HG03439 (cell line): ENCODE measurements around the gene EIF1.
"Not testable (repeated sequence)": the region's sequence is repeated elsewhere in the genome, so short reads cannot be mapped to it uniquely, and the experiment has no call there.

Source experiments
- ATAC-seq: cut with Tn5 transposase; IDR thresholded peaks from one replicate; pipeline ENCODE4 v1.9.1; 2021; ENCODE audit warnings: mild to moderate bottlenecking, moderate library complexity; ENCODE audit not compliant: unreplicated experiment

The EIF1 gene

GRCh38 chr17:41688641-41689496 lies at the start of gene EIF1:
EIF1 (plus strand) TSS chr17:41688885; CDS start chr17:41689039, 154 bp downstream.
- peak; percentile 70 for ATAC-seq

DNA sequence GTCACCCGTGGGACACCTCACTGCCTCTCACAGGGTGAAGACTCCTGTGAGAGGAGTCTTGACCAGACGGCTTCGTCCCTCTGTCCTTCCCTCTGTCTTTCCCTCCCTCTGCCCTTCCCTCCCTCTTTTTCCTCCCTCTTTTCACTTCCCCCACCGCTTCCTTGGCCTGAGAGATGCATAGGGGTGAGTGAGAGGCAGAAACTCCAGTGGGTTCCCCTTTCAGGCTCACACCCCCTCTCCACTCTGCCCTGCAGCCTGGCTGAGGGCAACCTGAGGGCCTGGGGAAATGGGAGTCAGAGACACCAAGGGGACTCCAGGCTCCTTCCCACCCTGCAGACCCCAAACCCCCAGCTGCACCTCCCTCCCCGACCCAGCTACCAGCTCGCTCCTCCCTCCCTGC lies 49.7 kb upstream of the EIF1 start:
- ATAC-seq: no peak

DNA sequence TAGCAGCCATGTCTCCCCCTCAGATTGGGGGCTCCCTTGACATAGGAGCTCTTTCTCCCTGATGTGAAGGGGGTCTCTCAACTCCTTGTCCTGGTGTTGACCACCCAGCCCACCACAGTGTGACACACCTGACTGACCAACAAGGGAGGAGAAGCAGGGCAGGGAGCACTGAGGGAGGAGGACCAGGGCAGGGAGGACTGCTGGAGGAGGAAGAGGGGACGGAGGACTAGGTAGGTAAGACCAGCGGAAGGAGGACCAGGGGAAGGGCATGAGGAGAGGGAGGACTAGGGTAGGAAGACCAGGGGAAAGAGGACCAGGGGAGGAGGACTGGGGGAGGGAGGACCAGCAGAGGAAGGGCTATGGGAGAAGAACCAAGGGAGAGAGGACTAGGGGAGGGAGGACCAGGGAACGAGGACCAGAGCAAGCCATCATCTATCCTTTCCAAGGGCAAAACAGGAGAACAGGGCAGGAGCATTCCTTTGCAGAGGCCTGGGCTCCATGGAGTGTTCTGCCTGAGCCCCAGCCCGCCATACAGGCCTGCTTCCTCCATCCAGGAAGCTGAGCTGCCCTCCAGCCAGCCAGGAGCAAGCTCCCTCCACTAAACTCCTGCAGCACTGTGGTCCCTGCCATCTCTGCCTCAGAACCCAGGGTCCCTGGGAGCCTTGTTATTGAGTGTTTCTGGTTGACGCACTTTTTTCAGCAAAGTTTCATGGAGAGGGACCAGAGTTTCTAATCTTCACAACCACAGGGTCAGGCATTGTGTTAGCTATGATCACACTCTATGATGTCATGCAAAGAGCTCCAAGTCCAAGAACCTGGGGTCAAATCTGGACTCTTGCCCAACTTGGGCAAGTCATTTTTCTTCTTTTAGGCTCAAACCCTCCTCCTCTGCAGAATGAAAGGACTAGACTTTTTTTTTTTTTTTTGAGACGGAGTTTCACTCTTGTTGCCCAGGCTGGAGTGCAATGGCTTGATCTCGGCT lies 48.9 kb upstream of the EIF1 start:
- no peak for ATAC-seq

GRCh38 chr17:41640596-41640995 lies 48.1 kb upstream of the EIF1 start:
- ATAC-seq: not testable (repeated sequence)

DNA sequence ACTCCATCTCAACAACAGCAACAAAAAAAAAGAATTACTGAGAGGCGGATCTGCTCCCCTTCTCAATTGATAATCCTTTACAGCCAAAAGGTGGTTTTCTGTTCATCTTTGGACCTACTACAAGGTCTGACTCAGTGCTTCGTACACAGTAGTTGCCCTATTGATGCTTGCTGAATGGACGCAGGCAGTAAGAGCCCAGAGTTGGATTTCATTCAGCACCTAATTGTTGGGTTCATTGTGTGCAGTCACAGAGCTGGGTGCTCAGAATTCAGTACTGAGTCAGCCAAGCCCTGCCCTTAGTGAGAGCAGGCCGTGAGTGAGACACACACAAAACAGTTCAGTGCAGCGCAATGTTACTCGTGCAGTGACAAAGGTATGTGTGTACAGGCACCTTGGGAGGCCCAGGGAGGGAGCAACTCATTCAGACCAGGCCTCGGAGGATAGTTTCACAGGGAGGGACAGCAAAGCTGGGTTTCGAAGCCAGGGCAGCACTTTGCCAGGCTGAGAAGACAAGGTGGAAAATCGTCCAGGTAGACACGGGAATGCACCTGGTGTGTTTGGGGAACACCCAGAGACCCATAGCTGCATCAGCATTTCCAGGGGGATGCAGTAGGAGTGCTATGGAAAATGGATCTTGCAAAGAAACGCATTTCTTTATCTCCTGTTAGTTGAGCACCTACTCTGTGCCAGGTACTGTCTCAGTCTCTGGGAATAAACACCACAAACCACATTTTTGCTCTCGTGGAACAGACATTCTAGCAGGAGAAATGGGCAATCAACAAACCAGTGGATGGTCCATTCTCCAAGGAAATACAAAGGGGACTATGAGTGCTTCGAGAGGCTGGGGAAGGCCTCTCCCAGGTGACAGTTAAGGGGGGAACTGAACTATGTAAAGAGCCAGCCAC lies 46.2 kb upstream of the EIF1 start:
- no peak for ATAC-seq

GRCh38 chr17:41647038-41647813 lies 41.5 kb upstream of the EIF1 start:
- ATAC-seq: no peak

GRCh38 chr17:41647940-41648410 lies 40.7 kb upstream of the EIF1 start:
- peak; percentile 50 for ATAC-seq

DNA sequence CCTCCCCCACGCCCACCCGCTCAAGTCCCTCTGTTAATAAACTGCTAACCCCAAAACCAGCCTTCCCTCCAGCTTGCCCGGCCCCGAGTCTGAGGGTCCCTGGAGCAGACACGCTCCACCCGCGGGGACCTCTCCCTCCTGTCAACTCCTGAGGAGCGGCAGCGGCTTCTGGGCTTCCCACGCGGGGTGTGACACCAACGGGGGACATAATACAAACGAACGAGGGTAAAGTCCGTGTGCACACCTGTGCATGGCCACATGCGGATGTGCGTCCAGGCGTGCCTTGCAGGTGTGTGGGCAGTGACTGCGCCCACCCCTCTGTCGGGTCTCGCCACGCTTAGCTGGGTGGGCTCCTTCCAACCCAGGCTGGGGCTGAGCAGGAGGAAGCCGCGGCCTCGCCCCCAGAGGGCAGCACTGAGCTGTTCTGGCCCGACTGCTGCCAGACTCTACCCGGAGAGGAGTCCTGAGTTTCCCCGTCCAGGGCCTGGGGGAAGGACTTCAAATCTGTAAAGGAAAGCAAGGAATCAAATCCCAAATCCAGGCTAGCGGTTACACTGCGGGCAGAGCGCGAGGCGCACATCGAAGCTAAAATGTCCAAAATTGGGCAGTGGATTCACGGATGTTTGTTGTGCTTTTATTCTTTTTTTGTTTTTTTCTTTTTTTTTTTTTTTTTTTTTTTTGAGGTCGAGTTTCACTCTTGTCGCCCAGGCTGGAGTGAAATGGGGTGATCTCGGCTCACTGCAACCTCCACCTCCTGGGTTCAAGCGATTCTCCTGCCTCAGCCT lies 40.1 kb upstream of the EIF1 start:
- ATAC-seq: peak; percentile 49

DNA sequence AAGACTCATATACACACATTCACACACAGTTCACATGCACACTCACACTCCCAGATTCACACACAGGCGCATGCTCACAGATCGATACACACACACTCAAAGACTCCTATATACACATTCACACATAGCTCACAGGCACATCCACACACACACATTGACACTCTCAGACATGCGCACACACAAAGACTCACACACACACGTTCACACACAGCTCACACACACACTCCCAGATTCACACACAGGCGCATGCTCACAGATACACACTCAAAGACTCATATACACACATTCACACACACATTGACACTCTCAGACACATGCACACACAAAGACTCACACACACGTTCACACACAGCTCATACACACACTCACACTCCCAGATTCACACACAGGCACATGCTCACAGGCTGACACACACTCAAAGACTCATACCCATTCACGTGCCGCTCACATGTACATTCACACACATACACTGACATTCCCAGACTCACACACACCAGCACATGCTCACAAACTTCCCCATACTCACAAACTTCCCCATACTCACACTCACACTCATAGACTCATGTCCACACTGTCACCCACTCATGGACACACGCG lies 38.7 kb upstream of the EIF1 start:
- ATAC-seq: no peak

DNA sequence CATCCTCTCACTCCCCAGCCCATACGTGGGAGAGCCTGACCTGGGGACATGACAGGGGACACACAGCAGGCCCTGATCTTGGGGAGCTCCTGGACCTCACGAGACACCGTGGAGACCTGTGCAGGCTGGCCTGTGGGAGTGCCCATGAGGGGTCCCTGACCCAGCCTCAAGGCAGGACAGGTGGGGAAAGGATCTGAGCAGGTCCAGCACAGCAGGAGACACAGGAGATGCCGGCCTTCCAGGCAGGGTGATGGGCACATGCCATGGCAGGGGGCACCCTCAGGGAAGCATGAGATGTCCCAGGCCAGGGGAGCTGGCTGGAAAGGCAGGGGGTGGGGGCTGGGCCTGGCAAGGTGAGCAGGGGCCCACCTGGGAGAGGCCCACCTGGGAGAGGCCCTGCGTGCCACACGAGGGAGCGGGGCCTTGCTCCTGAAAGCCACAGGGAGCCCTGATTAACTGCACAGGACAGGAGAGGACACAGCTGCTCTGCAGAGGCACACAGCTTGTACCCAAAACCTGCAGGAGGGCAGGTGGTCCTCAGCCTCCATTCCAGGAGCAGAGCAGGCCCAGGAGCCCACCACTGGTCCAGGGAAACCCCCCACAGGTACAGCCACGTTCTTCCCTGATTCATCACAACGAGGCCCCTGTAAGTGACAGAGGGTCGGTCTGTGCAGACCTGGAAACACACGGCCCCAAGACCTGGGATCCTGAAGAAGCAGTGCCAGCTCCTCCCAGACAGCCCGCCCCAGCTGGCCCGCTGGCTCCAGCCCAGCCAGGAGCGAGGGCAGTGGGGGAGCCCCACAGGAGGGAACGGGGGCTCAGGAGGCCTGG lies 37.7 kb upstream of the EIF1 start:
- ATAC-seq: no peak

DNA sequence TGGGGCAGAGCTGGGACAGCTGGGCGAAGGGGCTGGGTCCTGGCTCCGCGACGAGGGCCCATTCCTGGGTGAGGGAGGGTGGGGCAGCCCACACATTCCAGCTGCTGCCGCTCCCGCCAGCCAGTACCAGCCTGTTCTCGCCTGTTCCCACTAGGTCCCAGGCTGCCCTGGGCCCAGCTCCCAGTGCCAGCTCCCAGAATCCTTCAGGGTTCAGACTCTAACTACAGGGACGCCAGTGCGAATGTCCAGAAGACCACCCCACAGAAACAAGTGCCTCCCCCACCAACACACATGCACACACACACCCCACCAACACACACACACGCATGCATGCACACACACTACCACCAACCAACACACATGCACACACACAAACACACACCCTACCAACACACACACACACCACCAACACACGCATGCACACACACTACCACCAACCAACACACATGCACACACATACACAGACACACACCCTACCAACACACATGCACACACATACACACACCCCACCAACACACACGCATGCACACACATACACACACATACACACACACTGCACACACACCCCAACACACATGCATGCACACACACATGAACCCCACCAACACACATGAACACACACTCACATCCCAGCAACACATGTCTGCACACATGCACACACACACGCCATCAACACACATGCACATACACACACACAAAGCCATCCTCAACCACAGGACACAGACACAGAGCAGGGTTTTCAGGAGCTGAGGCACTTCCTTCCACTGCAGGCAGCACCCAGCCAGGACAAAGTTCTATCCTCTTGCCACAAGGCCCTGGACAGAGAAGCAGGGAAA lies 36.8 kb upstream of the EIF1 start:
- no peak for ATAC-seq

- no peak for ATAC-seq
Observed at GRCh38 chr17:41652461-41652970, 36.2 kb upstream of the EIF1 start.

GRCh38 chr17:41653421-41653820 lies 35.3 kb upstream of the EIF1 start:
- ATAC-seq: no peak

DNA sequence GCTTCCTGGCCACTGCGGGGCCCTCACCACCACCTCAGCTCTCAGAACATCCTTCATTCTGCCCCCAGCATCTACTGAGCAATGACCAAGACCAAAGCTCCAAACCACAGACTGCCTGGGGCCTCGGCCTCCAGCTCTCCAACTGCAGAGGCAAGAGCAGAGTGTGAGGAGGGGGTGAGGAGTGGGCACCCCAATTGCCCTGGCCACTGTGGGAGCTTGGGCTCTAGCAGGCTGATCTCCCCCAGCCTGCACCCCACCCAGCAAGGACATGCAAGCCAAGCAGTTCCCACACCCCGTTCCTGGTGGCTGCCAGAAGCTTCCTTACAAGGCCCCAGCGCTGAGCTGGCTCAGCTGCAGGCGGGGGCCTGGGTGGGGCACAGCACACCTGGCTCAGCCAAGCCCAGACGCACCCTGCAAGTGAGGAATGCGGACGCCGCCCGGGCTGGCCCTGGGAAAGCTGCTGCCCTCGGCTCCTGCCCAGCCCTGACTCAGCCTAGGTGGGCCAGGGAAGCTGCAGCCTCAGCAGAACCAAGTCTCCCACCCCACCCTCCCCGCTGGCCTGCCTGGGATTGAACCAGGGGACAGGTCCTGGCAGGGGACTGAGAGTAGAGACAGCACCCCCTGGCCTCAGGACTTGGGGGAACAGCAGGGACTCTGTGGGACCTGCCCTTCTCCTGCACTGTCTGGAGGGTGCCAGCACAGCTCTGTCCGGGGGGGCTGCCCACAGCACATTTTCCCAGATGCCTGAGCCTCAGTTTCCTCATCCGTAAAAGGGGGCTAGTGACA lies 34.6 kb upstream of the EIF1 start:
- no peak for ATAC-seq

DNA sequence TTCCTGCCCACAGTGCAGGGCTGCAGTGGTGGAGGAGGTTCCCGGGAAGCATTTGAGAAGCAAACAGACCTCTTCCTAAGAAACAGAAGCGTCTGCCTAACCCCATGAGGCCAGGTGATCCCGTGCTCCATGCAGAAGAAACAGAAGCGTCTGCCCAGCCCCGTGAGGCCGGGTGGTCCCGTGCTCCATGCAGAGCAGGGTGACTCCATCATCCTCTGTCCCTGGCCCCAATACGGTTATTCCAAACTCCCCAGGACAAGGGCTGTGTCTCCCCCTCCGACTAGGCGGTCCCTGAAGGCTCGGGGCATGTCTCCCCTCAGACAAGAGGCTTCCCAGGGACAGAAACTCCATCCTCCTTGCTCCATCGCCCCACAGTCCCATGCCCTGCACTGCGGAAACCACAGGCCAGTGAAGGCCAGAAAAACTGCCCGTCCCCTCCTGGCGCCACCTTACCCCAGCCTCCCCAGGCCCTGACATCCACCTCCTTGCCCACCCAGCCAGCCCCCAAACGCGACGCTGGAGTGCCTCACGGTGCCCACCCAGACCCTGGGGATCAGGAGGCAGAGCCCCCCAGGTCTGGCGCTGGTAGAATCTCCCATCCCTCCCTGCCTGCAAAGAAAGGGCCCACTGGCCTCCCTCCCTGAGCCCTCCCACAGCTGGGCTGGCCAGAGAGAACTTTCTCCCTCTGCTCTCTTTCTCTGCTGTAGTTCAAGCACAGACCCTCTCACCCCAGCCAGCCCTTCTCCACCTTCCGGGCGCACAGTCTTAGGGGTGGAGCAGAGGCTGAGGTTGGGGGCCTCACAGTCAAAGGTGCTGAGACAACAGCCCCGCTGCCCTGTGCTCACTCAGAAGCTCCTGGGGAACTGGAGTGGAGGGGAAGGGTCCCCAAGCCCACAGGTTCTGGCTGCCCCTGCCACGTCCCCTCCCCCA lies 33.7 kb upstream of the EIF1 start:
- no peak for ATAC-seq
